Stimulated activated CD8-positive, alpha-beta memory T cell treated with anti-CD3 and anti-CD28 coated beads, Interleukin-15, amount 100 ng/mL, for 24 hours (primary cell): ENCODE results near the gene RSPH1.

Experiments
- DNase-seq: peaks from one replicate; pipeline ENCODE4 v3.0.0-alpha.2; 2020; ENCODE audit warnings: low read depth

Gene RSPH1

GRCh38 chr21:42513151-42513984, 17.3 kb upstream of the RSPH1 start, which contains the start of gene SLC37A1:
Gene SLC37A1 (plus strand): TSS chr21:42513852. CDS start chr21:42518455, 4,603 bp downstream.
- no peak for DNase-seq

DNA sequence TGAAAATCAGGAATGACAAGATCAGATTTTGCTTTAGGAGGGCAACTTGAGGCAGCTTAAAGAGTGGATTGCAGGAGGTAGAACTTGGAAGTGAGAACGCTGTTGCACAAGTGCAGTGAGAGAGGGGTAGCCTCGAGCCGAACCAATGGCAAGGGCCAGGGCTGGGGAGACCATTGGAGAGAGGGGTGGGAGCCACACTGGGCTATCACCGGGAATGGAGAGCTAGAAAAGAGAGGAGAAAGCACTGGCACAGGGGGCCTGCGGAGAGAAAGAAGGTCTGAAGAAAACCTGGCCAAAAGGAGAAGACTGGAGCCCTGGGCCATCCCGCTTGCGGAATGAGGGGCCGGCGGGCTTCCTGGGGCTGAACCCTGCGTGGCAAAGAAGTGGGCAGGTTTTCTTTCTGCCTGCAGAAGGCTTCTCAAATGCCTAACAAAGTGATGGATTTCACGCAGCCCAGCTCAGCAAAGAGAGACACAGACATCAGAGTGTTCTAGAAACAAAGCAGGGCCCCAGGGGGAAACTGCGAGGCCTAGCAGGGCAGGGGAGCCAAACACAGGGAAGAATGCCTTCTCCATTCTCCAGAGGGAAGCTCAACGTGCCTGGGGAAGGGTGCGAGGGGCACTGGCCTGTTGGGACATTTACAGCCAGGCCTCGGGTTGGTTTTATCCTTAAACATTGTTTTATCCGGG, 16.5 kb upstream of the RSPH1 start:
- no peak for DNase-seq

- no peak for DNase-seq
Measured at GRCh38 chr21:42509244-42509643, 13.2 kb upstream of the RSPH1 start.

DNA sequence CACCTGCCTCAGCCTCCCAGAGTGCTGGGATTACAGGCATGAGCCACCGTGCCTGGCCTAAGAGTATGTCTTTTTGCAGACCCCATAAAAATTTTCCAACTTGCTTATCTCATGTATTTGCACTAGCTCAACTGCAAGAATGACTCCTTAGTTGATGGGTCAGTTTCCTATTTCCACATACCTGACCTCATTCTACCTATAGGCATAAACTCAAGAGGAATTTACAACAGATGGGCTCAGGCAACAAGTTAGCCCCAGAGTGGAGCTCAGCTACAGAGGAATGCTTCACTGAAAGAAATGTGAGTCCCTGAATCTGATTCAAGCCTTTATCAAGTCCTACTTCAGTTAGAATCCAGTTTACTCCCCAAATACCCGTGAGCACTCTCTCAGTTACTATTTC, 12.3 kb upstream of the RSPH1 start:
- no peak for DNase-seq

DNA sequence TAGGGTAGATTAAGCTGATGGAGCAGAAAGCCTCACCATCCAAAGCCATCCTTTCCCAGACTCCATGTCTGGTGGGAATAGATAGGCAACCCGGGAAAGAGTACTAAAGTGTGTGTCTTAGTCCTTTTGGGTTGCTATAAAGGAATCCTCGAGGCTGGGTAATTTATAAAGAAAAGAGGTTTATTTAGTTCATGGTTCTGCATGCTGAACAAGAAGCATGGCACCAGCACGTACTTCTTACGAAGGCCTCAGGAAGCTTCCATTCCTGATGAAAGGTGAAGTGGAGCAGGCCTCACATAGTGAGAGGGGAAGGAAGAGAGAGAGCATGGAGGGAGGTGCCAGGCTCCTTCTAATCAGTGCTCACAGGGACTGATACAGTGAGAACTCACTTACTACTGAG, 11.4 kb upstream of the RSPH1 start:
- no peak for DNase-seq

GRCh38 chr21:42505090-42505726, 9.2 kb upstream of the RSPH1 start:
- no peak for DNase-seq

GRCh38 chr21:42503711-42504110, 7.7 kb upstream of the RSPH1 start:
- no peak for DNase-seq

DNA sequence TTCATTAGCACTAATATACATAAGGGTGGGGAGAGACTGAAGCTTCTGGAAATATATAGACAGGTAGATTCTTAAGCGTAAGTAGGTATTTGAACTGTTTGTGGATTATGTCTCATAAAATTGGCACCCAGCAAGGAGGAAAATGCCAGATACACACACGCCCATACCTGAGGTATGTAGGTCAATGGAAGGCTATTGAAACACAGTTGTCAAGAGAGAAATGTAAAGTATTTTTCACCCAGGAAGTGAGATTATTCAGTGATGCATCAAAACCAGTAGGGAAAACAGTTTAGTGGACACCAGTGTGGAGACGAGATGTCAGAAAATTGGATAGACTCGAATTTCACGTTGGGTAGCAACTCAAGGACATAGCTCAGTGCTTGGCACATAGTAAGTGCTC, 4.7 kb upstream of the RSPH1 start:
- DNase-seq, result no peak

DNA sequence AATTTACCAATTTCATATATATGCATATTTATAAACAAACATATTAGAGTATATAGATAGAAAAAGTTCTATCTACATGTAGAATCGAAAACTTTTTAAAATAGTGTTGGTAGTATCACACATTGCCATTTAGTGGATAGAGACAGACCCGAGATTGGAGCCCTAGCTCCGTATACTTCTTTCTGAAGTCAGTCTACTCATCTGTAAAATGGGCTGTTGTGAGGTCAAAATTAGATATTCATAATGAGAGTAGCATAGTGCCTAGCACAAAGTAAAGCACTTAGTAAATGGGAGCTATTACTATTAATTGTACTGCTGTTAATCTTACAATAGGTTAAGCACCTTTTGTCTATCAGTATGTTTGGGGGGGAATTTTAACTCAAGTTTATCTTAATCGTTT, 4.2 kb upstream of the RSPH1 start:
- no peak for DNase-seq

GRCh38 chr21:42499444-42500112, 3.6 kb upstream of the RSPH1 start:
- DNase-seq, result no peak

DNA sequence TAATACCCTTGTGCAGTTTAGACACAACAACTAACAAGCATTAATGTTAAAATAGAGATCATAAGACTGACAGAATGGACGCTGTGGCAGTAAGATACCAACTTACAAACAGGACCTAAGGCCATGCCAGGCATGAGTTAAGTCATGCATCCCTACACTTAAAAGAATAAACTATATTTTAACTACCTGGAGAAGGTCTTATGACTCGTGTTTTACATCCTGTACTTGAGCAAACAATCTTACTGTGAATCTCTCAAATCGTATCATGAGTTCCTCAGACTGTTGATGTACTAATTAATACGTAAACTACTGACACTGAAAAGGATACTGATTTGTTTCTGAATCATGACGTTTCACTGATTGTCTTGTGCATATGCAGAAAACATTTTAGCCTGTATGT, 2.0 kb upstream of the RSPH1 start:
- DNase-seq, result no peak

DNA sequence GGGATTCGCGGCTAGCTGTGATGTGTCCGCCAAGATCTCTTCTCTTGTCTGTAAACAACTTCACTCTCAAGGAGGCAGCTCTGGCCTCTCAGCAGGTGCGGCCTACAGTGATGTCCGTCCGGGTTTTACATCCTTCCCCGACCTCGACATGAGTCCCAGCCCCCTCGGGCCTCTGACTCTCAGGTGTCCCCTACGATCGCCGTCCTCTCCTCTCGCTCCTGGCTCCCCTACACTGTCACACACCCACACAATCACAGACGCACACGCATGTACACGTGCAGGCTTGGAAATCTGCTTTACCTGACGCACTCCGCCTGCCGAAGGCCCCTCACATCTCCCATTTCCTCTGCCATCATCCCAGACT, 797 bp upstream of the RSPH1 start:
- no peak for DNase-seq

- no peak for DNase-seq
Measured at GRCh38 chr21:42495765-42496119, 282 bp downstream of the RSPH1 start.

- DNase-seq, result no peak
Measured at GRCh38 chr21:42495027-42495426, 997 bp downstream of the RSPH1 start.

DNA sequence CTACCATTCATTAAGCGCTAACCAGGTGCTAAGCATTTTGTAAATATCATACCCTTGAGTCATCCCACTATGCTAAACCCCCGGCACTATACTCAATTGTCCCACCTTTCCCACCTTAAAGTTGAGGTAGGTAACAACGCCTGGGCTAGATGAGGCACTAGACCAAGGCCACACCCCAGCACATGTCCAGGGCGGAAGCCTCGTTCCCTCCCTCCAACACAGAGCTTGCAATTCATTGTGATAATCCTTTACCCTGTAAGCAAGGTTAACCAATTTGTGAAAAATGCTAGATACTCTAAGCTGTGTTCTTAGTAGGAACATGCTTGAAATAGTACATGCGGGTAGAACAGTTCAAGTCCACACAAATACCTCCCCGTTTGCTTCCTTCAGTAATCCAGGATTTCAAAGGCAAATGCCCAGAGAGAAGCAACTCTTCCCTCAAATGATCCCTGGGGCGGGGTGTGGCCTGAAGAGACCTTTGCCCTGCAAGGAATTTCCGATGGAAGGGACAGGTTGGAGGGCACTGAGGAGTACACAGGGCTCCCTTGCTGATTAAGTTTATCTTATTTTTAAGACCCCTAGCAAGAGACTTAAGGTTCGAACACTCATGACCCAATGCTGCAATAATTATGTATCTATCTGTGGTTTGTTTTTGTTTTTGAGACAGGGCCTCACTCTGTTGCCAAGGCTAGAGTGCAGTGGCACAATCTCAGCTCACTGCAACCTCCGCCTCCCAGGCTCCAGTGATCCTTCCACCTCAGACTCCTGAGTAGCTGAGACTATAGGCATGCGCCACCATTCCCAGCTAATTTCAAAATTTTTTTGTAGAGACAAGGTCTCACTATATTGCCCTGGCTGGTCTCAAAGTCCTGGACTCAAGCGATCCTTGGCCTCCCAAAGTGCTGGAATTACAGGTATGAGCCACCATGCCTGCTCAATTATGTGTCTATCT, 2.6 kb downstream of the RSPH1 start:
- DNase-seq, result no peak

GRCh38 chr21:42492201-42492600, 3.8 kb downstream of the RSPH1 start:
- no peak for DNase-seq

- DNase-seq, result no peak
Measured at GRCh38 chr21:42491328-42491727, 4.7 kb downstream of the RSPH1 start.

DNA sequence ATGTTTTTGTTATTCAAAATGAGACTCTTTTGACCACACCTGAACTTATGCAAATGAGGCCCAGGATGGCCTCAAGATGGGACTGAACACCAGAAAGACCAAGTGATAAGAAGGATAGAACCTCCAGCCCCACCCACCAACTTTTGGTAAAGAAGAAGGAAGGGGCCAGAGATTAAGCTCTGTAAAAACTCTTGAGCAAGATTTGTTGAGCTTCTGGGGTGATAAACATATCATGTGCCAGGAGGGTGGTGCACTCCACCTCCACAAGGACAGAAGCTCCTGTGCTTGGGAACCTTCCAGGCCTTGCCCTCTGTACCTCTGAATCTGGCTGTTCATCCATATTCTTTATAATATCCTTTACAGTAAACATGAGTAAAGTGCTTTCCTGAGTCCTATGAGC, 5.3 kb downstream of the RSPH1 start:
- DNase-seq, result no peak

DNA sequence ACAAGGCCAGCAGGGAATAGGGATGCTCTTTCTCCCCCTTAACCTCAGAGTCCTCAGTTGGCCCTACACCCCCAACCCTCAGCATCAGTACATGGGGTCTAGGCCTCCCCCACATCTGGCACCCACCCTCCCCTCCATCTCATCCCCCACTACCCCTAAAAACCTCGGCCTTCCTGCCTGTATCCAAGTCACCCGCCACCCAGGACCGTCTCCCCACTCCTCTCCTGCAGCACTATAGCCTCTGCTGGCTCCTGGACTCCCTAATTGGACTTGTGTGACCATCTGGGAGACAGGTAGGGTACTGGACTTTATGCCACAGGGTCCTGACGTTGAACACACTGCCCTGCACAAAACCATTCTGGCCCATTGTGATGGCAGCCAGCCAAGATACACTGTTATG, 6.0 kb downstream of the RSPH1 start:
- DNase-seq, result no peak

- DNase-seq, result no peak
Measured at GRCh38 chr21:42489006-42489563, 6.9 kb downstream of the RSPH1 start.

- no peak for DNase-seq
Measured at GRCh38 chr21:42486531-42486930, 9.5 kb downstream of the RSPH1 start.
